Sigmoid colon (tissue), 3 donors: ENCODE data around the gene ATP6V1C2.

ENCODE experiments used
- POLR2A ChIP-seq, 2 donors: fragments of 450-650 bp; IDR thresholded peaks; one replicate each; pipeline ENCODE4 v1.6.1; 2016; ENCODE audit warnings: antibody characterized with exemption in 2 of 2, mild to moderate bottlenecking in 2 of 2, moderate library complexity in 2 of 2
- TF ChIP-seq, protein P1 (sequence below), 4 experiments: fragments of 450-650 bp in 3 of 4; fragments of 200-600 bp in 1 of 4; IDR thresholded peaks; one replicate each; pipeline ENCODE4 v1.5.1; 2016 to 2019; ENCODE audit warnings: antibody characterized with exemption in 4 of 4, mild to moderate bottlenecking in 3 of 4, moderate library complexity in 2 of 4

- TF ChIP-seq, protein P1, sequence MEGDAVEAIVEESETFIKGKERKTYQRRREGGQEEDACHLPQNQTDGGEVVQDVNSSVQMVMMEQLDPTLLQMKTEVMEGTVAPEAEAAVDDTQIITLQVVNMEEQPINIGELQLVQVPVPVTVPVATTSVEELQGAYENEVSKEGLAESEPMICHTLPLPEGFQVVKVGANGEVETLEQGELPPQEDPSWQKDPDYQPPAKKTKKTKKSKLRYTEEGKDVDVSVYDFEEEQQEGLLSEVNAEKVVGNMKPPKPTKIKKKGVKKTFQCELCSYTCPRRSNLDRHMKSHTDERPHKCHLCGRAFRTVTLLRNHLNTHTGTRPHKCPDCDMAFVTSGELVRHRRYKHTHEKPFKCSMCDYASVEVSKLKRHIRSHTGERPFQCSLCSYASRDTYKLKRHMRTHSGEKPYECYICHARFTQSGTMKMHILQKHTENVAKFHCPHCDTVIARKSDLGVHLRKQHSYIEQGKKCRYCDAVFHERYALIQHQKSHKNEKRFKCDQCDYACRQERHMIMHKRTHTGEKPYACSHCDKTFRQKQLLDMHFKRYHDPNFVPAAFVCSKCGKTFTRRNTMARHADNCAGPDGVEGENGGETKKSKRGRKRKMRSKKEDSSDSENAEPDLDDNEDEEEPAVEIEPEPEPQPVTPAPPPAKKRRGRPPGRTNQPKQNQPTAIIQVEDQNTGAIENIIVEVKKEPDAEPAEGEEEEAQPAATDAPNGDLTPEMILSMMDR (IDR thresholded peaks at IDR 0.05) = no peak
- no peak for TF ChIP-seq POLR2A (IDR thresholded peaks at IDR 0.05)
Observed at GRCh38 chr2:10778724-10779115, 57.3 kb downstream of the ATP6V1C2 start.
